ENCODE data around the gene CDCA8.

CDCA8 gene

GRCh38 chr1:37720231-37721130, 28.2 kb downstream of the CDCA8 start:
- FAIRE-seq (no peak), DNase-seq (ENCODE audit: insufficient read length, low spot score) (no peak)
- TF ChIP-seq POLR2A (IDR thresholded peaks at IDR 0.05; ENCODE audit: low read depth, low read length) (no peak), SPI1 (IDR thresholded peaks at IDR 0.05; ENCODE audit: low read depth, low read length) (no peak), POU2F2 (IDR thresholded peaks at IDR 0.05; ENCODE audit: low read depth, low read length) (no peak), TAF1 (IDR thresholded peaks at IDR 0.05; ENCODE audit: low read depth, low read length) (no peak), PAX5 (IDR thresholded peaks at IDR 0.05; ENCODE audit: insufficient read depth, low read length, severe bottlenecking) (no peak), POLR2AphosphoS5 (IDR thresholded peaks at IDR 0.05; ENCODE audit: low read depth, low read length) (no peak)

- TF ChIP-seq SPI1 (IDR thresholded peaks at IDR 0.05; ENCODE audit: low read depth, low read length), result no peak
- no peak for TF ChIP-seq POU2F2 (IDR thresholded peaks at IDR 0.05; ENCODE audit: low read depth, low read length)
- TF ChIP-seq POLR2A (IDR thresholded peaks at IDR 0.05; ENCODE audit: low read depth, low read length), result no peak
- no peak for TF ChIP-seq POLR2AphosphoS5 (IDR thresholded peaks at IDR 0.05; ENCODE audit: low read depth, low read length)
- no peak for TF ChIP-seq TAF1 (IDR thresholded peaks at IDR 0.05; ENCODE audit: low read depth, low read length)
- no peak for TF ChIP-seq PAX5 (IDR thresholded peaks at IDR 0.05; ENCODE audit: insufficient read depth, low read length, severe bottlenecking)
- DNase-seq (ENCODE audit: insufficient read length, low spot score) (no peak), FAIRE-seq (no peak)
Measured at GRCh38 chr1:37721565-37721964, 29.2 kb downstream of the CDCA8 start.

DNA sequence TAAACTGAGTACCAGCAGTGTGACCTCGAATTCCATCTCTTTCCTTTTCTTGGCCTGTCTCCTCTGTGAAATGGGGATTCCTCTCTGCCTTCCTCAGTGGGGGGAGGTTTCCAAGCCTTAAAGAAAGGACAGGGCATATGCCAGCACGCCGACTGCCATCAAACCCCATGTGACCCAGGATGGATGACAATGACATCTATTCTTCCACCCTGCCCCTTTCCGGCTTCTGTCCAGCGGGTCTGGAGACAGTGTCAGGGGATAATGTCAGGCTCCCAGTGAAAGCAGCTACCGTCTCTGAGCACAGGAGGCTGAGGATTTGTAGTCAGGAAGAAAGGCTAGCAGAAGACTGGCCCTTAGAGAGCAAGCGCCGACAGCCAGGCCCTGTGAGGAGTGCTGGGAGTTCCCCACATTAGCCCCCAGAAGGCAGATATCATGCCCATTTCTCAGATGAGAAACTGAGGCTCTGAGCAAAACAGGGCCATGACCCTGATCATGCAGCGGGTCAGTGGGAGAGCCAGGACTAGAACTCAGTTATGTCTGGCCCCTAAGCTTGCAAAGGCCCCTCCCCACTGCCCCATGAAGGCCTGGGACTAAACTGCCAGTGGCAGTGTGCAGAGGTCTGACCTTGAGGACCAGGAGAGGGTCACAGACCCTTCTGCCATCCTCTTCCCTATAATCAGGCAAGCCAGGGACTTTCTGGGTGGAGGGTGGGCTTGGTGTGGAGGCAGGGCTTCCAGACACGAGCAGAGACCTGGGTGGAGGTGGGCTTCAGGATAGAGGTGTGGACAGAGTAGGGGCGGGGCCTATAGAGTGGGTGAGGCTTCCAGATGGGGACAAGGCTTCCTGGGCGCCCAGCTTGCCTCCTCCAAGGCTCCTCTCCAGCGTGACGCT, 30.1 kb downstream of the CDCA8 start:
- FAIRE-seq, result no peak
- DNase-seq (ENCODE audit: insufficient read length, low spot score), result no peak
- TF ChIP-seq PAX5 (IDR thresholded peaks at IDR 0.05; ENCODE audit: insufficient read depth, low read length, severe bottlenecking) (no peak), POLR2A (IDR thresholded peaks at IDR 0.05; ENCODE audit: low read depth, low read length) (no peak), POLR2AphosphoS5 (IDR thresholded peaks at IDR 0.05; ENCODE audit: low read depth, low read length) (no peak), SPI1 (IDR thresholded peaks at IDR 0.05; ENCODE audit: low read depth, low read length) (no peak), POU2F2 (IDR thresholded peaks at IDR 0.05; ENCODE audit: low read depth, low read length) (no peak), TAF1 (IDR thresholded peaks at IDR 0.05; ENCODE audit: low read depth, low read length) (no peak)

GRCh38 chr1:37723072-37723389, 30.7 kb downstream of the CDCA8 start:
- TF ChIP-seq PAX5 (IDR thresholded peaks at IDR 0.05; ENCODE audit: insufficient read depth, low read length, severe bottlenecking), result no peak
- FAIRE-seq (no peak), DNase-seq (ENCODE audit: insufficient read length, low spot score) (no peak)

DNA sequence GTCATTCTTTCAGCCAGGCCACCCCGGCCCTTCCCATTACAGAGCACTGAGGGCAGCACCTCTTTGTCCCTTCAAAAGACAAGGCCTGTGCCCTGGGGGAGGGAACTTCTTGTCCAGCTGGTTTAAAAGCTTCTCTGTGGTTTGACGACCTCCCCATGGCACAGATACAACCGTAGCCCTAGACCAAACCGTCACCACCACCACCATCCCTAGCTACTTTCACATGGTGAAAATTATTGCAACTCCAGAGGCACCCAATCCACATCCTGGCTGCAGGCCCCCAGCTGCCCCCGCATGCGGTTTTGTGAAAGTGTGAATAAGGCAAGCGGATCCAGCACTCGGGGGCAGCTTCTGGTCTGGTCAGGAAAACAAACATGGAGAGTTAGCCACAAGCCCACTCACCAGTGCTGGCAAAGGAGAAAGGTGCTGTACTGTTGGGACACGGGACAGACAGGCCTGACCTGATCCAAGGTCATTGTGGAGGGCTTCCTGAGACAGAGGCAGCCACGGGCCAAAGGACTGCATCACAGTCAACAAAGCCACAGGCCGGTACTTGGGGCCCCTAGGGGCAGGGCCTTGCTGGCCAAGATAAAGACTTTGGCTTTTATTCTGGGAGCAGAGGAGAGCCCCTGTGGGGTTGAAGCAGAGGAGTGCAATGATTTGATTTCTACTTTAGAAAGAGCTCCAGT, 31.2 kb downstream of the CDCA8 start:
- TF ChIP-seq POLR2A (IDR thresholded peaks at IDR 0.05; ENCODE audit: low read depth, low read length) (no peak), TAF1 (IDR thresholded peaks at IDR 0.05; ENCODE audit: low read depth, low read length) (no peak), SPI1 (IDR thresholded peaks at IDR 0.05; ENCODE audit: low read depth, low read length) (no peak), POU2F2 (IDR thresholded peaks at IDR 0.05; ENCODE audit: low read depth, low read length) (no peak), PAX5 (IDR thresholded peaks at IDR 0.05; ENCODE audit: insufficient read depth, low read length, severe bottlenecking) (no peak), POLR2AphosphoS5 (IDR thresholded peaks at IDR 0.05; ENCODE audit: low read depth, low read length) (no peak)
- DNase-seq (ENCODE audit: insufficient read length, low spot score), result no peak
- no peak for FAIRE-seq

DNA sequence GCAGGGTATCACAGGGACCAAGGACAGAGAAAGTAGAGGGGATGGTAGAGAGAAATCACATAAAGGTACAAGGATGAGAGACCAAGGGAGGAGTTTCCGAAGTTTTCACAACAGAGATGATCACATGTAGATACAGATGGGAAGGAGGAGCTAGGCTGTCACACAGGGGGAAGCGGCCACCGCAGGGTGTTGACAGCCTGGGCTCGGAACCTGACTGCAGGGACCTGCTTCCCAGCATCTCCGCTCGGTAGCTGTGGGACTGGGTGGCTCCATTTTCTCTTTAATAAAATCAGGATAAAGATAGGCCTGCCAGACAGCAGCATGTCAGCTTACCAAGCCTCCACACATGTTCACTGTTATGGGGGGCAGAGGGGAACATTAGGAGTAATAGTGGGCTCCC, 32.3 kb downstream of the CDCA8 start:
- FAIRE-seq (no peak), DNase-seq (ENCODE audit: insufficient read length, low spot score) (no peak)
- TF ChIP-seq SPI1 (IDR thresholded peaks at IDR 0.05; ENCODE audit: low read depth, low read length) (no peak), TAF1 (IDR thresholded peaks at IDR 0.05; ENCODE audit: low read depth, low read length) (no peak), POU2F2 (IDR thresholded peaks at IDR 0.05; ENCODE audit: low read depth, low read length) (no peak), POLR2A (IDR thresholded peaks at IDR 0.05; ENCODE audit: low read depth, low read length) (no peak), POLR2AphosphoS5 (IDR thresholded peaks at IDR 0.05; ENCODE audit: low read depth, low read length) (no peak), PAX5 (IDR thresholded peaks at IDR 0.05; ENCODE audit: insufficient read depth, low read length, severe bottlenecking) (no peak)

- no peak for FAIRE-seq
Measured at GRCh38 chr1:37725851-37726613, 33.7 kb downstream of the CDCA8 start.

DNA sequence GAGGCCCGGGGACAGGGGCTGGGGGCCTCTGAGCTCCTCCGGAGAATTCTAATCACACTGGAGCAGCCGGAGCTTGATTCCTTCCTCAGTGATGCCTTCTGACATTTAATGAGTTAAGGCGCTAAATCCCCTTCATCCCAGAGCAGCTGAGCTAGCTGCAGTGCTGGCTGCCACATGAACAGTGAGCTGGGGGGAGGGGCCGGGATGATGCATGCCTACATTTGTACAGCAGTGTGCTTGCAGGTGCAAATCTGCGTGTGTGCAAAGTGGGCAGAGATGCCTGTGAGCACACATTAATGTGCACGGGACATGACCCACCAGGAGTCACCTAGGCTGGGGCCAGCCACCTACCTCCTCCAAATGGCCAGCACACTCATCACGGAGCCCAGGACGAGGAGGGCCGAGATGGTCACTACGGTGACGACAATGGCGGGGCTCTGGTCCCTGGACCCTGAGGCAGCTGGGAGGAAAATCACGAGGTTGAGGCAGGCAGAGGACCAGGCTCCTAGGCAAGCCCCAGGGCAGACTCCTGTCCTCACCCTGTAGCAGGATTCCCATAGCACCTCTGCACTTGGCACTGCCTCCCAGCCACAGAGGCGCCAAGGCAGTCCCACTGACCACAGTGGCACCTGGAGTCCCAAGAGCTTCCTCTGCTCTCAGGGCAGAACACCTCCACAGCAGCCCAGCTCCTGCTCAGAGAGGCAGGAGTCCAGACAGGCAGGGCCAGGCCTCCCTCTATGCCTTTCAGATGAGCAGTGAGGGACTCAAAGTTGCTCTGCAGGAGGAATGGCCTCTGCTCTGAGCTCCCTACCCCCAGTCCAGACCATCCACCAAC, 34.7 kb downstream of the CDCA8 start:
- FAIRE-seq (no peak), DNase-seq (ENCODE audit: insufficient read length, low spot score) (no peak)
- TF ChIP-seq POU2F2 (IDR thresholded peaks at IDR 0.05; ENCODE audit: low read depth, low read length), result no peak
- no peak for TF ChIP-seq PAX5 (IDR thresholded peaks at IDR 0.05; ENCODE audit: insufficient read depth, low read length, severe bottlenecking)
- TF ChIP-seq POLR2AphosphoS5 (IDR thresholded peaks at IDR 0.05; ENCODE audit: low read depth, low read length), result no peak
- no peak for TF ChIP-seq SPI1 (IDR thresholded peaks at IDR 0.05; ENCODE audit: low read depth, low read length)
- TF ChIP-seq POLR2A (IDR thresholded peaks at IDR 0.05; ENCODE audit: low read depth, low read length), result no peak
- TF ChIP-seq TAF1 (IDR thresholded peaks at IDR 0.05; ENCODE audit: low read depth, low read length), result no peak

More at GRCh38 chr1:37725851-37726613, 33.7 kb downstream of the CDCA8 start:
- DNase-seq (ENCODE audit: insufficient read length, low spot score), result no peak
- no peak for TF ChIP-seq SPI1 (IDR thresholded peaks at IDR 0.05; ENCODE audit: low read depth, low read length)

Measured in GM12891 (cell line).